A549 treated with Mapracorat at 1 μM for 4 hours (cell line): ENCODE data around the gene PPP4R4. TPM values are rescaled to one million over a fixed set of nuclear protein-coding genes. Genes with fewer than 3 reads are reported as not detected.

Experiments used
- total RNA-seq: library from RNA; stranded (reverse); fragments of 200-300 nt; extraction: Qiagen RNA extraction; gene quantifications from 5 replicates; pipeline ENCODE4 v1.2.3, GENCODE V29; 2022

Gene PPP4R4, protein sequence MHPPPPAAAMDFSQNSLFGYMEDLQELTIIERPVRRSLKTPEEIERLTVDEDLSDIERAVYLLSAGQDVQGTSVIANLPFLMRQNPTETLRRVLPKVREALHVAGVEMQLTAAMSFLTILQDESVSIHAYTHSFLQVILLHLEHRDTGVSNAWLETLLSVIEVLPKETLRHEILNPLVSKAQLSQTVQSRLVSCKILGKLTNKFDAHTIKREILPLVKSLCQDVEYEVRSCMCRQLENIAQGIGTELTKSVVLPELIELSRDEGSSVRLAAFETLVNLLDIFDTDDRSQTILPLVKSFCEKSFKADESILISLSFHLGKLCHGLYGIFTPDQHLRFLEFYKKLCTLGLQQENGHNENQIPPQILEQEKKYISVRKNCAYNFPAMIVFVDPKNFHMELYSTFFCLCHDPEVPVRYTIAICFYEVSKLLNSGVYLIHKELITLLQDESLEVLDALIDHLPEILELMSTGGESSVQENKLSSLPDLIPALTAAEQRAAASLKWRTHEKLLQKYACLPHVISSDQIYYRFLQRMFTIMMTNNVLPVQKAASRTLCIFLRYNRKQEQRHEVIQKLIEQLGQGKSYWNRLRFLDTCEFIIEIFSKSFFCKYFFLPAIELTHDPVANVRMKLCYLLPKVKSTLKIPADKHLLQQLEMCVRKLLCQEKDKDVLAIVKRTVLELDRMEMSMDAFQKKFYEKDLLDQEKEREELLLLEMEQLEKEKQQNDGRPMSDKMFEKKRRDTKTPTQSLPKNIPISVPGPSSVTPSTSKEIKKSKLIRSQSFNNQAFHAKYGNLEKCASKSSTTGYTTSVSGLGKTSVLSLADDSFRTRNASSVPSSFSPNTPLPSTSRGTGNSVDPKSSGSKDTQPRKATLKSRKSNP
- total RNA-seq, result 0.21 to 0.60 TPM (median 0.42 TPM) in 5 replicates

DNA sequence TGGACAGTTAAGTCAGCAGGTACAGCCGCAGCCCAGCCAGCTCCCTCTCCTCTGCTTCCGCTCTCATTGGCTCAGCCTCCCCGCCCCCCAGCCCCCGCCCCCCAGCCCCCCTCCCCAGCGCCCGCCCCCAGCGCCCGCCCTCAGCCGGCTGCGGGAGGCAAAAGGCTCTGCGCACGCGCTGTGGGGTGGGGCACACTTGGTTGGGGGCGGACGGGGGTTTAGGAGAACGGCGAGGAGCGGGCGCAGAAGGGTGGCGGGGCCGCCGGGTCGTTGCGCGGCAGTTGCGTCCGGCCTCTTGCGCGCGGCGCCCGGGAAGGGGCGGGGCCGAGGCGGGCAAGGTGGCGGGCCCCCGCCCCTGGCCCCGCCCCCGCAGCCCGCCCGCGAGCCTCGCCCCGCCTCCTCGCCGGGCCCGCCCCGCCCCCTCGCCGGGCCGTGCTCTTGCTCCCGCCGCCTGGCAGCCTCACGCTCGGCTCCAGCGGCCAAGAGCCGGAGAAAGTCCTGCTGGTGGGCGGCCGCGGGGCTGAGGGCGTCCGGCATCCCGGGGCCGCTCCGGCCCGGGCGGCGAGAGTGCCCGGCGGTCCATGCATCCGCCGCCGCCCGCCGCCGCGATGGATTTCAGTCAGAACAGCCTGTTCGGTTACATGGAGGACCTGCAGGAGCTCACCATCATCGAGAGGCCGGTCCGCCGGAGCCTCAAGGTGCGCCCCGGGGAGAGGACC, at the start of gene PPP4R4:
Gene PPP4R4, plus strand, starts transcription at position 438 of the 719 bp plus-strand sequence. Its CDS starts 144 bp downstream, at position 582.

DNA sequence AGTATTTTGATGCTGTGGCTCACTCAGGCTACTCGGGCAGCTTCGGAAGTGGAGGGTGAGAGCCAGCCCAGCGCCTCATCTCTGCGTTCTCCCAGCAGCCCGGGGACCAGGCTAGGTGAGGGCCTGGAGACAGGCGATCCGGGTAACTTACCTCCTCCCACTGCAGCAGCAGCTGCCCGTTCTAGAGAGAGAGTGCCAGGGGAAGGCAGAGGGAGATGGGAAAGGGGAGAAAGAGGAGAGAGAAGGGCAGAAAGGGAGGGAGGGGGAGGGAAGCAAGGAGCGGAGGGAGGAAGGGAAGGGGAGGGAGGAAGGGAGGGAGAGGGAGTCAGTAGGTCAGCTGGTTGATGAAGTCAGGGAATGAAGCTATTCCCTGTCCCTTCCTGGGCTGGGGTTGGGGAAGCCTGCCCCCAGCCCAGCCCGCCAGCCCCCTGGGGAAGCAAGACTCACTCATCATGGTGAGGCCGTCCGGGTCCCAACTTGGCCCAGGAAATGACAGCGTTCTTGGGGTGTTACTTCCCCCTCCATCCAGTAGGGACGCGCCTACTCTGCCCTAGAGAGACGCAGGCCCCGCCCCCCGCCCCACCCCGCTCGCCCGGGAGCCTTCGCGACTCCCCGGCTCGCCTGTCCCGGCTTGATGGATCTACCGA, 44.9 kb upstream of the PPP4R4 start, which contains the start of gene IFI27L2:
Gene IFI27L2, minus strand, starts transcription at position 494 of the 647 bp plus-strand sequence. Its CDS starts 40 bp downstream, at position 454.

DNA sequence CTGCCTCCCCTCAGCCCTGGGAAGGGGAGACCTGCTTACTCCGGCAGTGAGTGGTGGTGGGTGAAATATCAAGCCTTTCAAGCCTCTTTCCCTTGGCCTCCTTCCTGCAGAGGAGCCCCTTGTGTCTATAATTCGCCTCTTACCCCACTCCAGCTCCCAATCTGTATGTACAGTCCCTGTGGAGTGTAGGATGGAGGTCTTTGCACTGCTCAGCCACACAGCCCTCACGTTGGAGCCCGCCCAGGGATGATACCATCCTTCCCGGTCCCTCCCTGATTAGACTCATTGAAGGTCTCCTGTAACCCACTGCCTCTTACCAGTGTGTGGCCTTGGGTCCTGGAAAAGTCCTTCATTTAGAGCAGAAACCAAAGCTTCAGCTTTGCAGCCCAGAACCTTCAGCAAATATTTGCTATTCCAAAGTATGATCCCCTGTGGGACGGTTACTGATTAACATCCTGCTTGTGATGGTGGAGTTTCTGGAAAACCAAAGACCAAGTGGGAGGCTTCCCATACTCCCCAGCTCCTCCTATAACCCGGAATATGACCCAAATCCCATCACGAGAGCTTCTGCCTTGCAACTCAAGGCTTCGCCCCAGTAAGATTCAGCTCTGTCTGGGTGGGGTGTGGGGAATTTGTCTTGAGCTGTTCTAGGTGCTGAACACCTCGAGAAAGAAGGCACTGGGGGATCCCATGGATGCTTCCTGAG, 118.9 kb downstream of the PPP4R4 start, which contains the start of gene SERPINA10:
Gene SERPINA10, minus strand, starts transcription at position 397 of the 706 bp plus-strand sequence. CDS start 2,675 bp downstream, outside the sequence.

DNA sequence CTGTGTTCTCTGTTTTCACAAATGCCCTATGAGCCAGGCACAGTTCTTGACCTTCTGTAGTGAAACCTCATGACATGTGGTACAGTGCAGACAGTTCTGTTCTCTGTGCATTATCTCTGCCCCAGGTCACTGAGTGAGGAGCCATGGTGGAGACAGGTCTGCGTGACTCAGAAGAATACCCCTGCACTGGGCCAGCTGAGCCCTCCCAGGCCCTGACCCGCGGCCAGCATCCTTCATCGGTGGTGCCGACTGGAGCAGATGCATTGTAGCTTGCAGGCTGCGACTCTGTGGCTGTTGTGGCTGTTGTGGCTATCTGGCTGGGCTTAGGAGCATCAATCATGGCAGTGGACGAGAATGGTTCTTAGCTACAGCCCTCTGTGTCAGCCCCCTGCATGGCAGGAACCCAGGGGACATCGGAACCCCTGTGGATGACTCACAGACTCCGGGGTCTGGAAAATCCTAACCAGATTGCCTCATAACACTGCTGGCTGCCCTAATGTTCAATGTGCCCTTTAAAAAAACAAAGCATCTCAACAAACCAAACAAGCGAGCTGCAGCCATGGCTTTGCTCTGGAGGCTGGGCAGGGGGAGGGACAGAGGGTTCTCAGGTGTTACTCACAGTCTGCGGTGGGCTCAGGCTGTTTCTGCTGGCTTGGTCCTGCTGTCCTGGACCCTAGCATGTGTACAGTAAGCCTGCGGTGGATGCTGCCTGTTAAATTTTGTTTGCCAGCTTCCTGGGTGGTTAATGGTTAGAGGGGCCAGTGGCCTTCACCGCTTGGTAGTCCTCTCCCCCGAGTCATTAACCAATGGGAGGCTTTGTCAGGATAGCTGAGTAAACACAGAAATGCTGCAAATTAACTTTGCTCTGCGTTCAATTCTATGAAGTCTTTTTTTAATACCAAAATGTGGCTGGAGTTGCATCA, 148.8 kb downstream of the PPP4R4 start, which contains the start of gene SERPINA6:
Gene SERPINA6, minus strand, starts transcription at position 689 of the 923 bp plus-strand sequence. CDS start 8,688 bp downstream, outside the sequence.

Other genes with a start within 250 kb of the PPP4R4 start
- not detected in 5 replicates for gene FAM181A, start 247.0 kb upstream of the PPP4R4 start, total RNA-seq
- 0.67 to 1.4 TPM (median 0.80 TPM) in 5 replicates for gene ASB2, start 197.8 kb upstream of the PPP4R4 start, total RNA-seq
- gene CCDC197, start 177.0 kb upstream of the PPP4R4 start, total RNA-seq, result not detected in 5 replicates
- 2.5 to 3.6 TPM (median 3.0 TPM) in 5 replicates for gene OTUB2, start 148.0 kb upstream of the PPP4R4 start, total RNA-seq
- gene DDX24, start 93.1 kb upstream of the PPP4R4 start, total RNA-seq, result 176 to 188 TPM (median 182 TPM) in 5 replicates
- gene IFI27L1, start 93.0 kb upstream of the PPP4R4 start, total RNA-seq, result 19.1 to 22.6 TPM (median 20.0 TPM) in 5 replicates
- 0.49 to 1.5 TPM (median 1.2 TPM) in 5 replicates for gene IFI27, start 63.6 kb upstream of the PPP4R4 start, total RNA-seq
- gene IFI27L2, start 44.7 kb upstream of the PPP4R4 start, total RNA-seq, result 53.0 to 60.8 TPM (median 60.8 TPM) in 5 replicates
- not detected in 5 replicates for gene SERPINA10, start 118.9 kb downstream of the PPP4R4 start, total RNA-seq
- gene SERPINA6, start 149.0 kb downstream of the PPP4R4 start, total RNA-seq, result 0.81 to 1.6 TPM (median 0.88 TPM) in 5 replicates
- gene SERPINA2, start 192.4 kb downstream of the PPP4R4 start, total RNA-seq, result not detected in 5 replicates
- gene SERPINA1, start 214.3 kb downstream of the PPP4R4 start, total RNA-seq, result 0.80 to 1.8 TPM (median 1.1 TPM) in 5 replicates